ENCODE data around the gene IL10RB.

IL10RB gene

GRCh38 chr21:33229784-33230544 is 36.2 kb upstream of the IL10RB start, which contains the start of gene IFNAR2:
Gene IFNAR2, plus strand, starts transcription at chr21:33229938. Its CDS starts 11,985 bp downstream, at chr21:33241923.
- no peak for DNase-seq (ENCODE audit: extremely low read depth, low read depth)
- TF ChIP-seq CTCF (IDR thresholded peaks at IDR 0.05; ENCODE audit: low read depth, low read length), result no peak

- no peak for DNase-seq (ENCODE audit: extremely low read depth, low read depth)
- TF ChIP-seq CTCF (IDR thresholded peaks at IDR 0.05; ENCODE audit: low read depth, low read length), result no peak
Measured at GRCh38 chr21:33230545-33231324, 35.4 kb upstream of the IL10RB start.

DNA sequence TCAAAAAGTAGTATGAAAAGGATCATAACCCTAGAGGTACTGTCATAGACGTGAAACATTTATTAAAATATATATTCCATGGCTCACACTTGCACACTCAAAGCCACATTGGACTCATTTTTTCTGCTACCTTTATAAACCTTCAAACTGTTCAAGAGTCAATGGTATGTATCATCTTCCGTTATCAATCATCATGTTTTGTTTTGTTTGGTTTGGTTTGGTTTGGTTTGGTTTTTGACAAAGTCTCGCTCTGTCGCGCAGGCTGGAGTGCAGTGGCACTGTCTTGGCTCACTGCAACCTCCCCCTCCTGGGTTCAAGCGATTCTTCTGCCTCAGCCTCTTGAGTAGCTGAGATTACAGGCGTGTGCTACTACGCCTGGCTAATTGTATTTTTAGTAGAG is 34.6 kb upstream of the IL10RB start:
- DNase-seq (ENCODE audit: extremely low read depth, low read depth), result no peak
- TF ChIP-seq CTCF (IDR thresholded peaks at IDR 0.05; ENCODE audit: low read depth, low read length), result no peak

GRCh38 chr21:33232291-33233034 is 33.7 kb upstream of the IL10RB start:
- no peak for TF ChIP-seq CTCF (IDR thresholded peaks at IDR 0.05; ENCODE audit: low read depth, low read length)
- DNase-seq (ENCODE audit: extremely low read depth, low read depth), result no peak

DNA sequence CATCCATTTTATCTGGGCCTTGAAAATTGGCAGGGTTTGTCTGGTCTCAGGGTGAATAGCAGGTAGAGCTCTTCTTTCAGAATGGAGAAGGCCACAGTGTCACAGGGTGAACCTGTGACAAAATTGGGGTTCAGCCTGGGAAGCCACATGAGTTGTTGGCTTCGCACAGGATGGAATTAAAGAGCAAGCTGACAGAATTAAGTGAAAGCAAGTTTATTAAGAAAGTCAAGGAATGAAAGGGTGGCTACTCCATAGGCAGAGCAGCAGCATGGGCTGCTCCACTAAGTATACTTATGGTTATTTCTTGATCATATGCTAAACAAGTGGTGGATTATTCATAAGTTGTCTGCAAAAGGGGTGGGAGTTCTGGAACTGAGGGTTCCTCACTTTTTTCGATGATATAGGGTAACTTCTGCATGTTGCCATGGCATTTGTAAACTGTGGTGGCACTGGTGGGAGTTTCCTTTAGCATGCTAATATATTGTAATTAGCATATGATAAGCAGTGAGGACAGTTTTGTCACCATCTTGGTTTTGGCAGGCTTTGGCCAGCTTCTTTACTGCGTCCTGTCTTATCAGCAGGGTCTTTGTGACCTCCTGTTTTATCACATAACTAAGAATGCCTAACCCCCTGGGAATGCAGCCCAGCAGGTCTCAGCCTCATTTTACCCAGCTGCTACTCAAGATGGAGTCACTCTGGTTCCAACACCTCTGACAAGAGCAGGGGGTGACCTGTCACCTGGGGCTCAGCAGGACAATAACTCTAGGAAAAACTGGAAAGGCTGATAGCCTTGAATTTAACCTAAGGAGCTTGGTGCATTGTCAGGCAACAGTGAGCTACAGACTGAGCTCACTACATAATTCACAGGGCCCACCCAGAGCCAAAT is 31.3 kb upstream of the IL10RB start:
- no peak for TF ChIP-seq CTCF (IDR thresholded peaks at IDR 0.05; ENCODE audit: low read depth, low read length)
- no peak for DNase-seq (ENCODE audit: extremely low read depth, low read depth)

DNA sequence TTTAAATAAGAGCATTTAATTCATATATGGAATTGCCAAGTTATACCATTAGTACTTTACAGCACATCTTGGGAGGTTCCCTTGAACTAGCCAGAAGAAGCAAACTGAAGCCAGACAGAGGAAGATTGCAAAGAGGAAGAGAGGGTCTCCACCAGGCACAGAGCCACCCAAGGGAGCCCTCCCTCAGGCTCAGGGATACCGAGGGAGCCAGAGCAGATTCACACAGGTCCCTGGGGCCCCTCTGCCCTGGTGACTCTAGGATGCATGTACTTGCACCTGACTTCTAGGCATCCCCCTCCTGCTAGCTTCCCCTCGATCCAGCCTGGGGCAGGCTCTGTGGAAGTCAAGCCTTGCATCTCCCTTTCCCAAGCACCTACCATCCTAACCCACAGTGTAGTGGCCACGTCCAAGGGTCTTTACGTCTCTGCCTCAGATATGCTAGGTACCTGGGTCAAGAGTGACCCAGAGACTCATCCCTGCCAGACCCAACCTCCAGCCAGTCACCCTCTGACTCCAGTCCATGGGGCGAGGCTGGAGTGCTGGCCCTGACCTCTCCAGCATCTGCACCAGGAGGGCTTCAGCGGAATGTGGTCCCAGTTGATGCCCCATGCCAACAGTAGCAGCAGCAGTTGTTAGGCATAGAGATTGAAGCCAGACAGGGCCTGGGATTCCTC is 30.0 kb upstream of the IL10RB start:
- no peak for DNase-seq (ENCODE audit: extremely low read depth, low read depth)
- no peak for TF ChIP-seq CTCF (IDR thresholded peaks at IDR 0.05; ENCODE audit: low read depth, low read length)
